Ovary (tissue), 3 donors: Measurements from ENCODE around the gene FAM90A26.

Source experiments
- EP300 ChIP-seq: sonication (generic); formaldehyde crosslinking; IDR thresholded peaks from one replicate; pipeline ENCODE4 v1.6.1; 2017; ENCODE audit warnings: antibody characterized with exemption
- POLR2A ChIP-seq: fragments of 450-650 bp; IDR thresholded peaks from one replicate; pipeline ENCODE4 v1.6.1; 2017; ENCODE audit warnings: antibody characterized with exemption, mild to moderate bottlenecking, moderate library complexity
- TF ChIP-seq, protein P1 (sequence below), 3 donors: fragments of 450-650 bp in 2 of 3; fragments of 200-600 bp in 1 of 3; IDR thresholded peaks; one replicate each; pipeline versions ENCODE4 v1.5.1 to v1.8.0; 2016 to 2022; ENCODE audit warnings: antibody characterized with exemption in 3 of 3, mild to moderate bottlenecking in 1 of 3
- donor health status: DM: no; HTN: no; CAD: no.

DNA sequence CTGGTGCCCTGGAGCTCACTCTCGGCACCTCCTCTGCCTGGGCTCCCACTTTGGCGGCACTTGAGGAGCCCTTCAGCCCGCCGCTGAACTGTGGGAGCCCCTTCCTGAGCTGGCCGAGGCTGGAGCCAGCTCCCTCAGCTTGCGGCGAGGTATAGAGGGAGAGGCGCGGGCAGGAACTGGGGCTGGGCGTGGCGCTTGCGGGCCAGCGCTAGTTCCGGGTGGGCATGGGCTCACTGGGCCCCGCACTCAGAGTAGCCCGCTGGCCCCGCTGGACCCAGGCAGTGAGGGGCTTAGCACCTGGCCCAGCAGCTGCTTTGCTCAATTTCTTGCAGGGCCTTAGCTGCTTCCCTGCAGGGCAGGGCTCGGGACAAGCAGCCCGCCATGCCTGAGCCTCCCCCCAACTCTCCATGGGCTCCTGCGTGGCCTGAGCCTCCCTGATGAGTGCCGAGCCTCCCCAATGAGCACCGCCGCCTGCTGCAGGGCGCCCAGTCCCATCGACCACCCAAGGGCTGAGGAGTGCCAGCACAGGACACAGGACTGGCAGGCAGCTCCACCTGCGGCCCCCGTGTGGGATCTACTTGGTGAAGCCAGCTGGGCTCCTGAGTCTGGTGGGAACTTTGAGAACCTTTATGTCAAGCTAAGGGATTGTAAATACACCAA, 26.7 kb upstream of the FAM90A26 start:
- TF ChIP-seq, protein P1, sequence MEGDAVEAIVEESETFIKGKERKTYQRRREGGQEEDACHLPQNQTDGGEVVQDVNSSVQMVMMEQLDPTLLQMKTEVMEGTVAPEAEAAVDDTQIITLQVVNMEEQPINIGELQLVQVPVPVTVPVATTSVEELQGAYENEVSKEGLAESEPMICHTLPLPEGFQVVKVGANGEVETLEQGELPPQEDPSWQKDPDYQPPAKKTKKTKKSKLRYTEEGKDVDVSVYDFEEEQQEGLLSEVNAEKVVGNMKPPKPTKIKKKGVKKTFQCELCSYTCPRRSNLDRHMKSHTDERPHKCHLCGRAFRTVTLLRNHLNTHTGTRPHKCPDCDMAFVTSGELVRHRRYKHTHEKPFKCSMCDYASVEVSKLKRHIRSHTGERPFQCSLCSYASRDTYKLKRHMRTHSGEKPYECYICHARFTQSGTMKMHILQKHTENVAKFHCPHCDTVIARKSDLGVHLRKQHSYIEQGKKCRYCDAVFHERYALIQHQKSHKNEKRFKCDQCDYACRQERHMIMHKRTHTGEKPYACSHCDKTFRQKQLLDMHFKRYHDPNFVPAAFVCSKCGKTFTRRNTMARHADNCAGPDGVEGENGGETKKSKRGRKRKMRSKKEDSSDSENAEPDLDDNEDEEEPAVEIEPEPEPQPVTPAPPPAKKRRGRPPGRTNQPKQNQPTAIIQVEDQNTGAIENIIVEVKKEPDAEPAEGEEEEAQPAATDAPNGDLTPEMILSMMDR (IDR thresholded peaks at IDR 0.05) = no peak
- TF ChIP-seq POLR2A (no peak), EP300 (no peak)
